HG03439 (cell line): ENCODE measurements around the gene HHAT.

Source experiments
- ATAC-seq: cut with Tn5 transposase; IDR thresholded peaks from one replicate; pipeline ENCODE4 v1.9.1; 2021; ENCODE audit warnings: mild to moderate bottlenecking, moderate library complexity; ENCODE audit not compliant: unreplicated experiment

Gene HHAT

DNA sequence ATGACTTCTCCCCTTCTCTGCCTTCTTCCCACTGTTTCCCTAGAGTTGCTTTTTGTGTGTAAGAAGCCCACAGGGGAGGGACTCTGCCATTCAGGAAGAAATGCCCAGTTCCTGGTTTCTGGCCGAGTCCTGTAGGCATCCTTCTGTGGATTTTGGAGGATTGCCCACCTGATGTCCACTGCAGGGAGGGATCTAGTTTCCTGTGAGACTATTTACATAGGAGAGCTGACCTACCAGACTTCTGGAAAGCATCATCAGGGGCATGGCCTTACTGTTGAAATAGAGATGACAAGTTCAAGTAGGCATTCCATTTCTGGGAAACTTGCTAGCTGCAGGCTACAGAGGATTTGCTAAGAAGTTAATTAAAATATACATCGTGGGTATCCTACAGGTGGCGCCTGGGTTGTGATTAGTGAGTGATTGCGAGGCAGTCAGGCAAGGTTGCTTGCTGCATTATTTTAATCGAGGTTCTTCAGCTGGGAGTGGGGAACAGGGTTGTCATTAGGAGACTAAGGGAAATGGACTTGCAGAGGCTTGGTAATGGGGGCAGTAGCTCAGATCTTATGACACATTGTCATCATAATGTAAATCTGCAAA is 148.7 kb downstream of the HHAT start:
- no peak for ATAC-seq

DNA sequence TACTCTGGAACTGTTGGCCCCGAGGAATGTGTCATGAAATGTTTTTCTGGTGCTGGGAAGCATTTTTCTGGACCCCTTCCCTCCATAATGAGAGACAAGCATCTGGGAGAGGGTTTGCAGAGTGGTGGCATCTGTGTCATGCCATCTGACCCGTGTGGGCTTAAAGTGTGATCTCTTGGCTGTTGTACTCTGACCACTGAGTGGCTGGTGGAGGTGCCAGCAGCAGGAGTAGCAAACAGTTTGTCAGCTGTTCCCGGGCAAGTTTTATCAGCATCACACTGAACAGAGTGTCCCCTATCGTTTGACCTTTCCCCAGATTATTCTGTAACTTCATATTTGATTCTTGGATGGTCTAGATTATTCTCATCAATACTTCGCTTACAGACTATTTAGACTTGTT is 150.1 kb downstream of the HHAT start:
- no peak for ATAC-seq

DNA sequence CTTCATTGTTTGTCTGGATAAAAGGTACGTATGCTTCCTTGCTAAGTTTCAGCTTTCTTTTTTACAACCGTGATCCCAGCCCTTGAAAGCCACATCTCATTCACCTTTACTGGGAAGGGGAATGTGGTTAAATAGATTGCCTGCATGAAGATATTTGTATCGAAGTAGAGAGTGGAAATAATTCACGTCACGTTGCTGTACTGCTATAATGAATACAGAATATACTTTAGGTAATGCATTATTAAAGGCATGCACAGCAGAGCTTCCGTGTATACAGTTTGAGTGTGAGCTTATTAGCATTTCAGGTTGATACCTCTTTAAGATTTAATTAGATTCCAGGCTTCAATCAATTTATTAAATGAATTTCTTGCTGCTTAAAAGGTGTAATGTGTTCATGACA is 153.8 kb downstream of the HHAT start:
- ATAC-seq: no peak

GRCh38 chr1:210482945-210483617 is 154.4 kb downstream of the HHAT start:
- ATAC-seq: no peak

DNA sequence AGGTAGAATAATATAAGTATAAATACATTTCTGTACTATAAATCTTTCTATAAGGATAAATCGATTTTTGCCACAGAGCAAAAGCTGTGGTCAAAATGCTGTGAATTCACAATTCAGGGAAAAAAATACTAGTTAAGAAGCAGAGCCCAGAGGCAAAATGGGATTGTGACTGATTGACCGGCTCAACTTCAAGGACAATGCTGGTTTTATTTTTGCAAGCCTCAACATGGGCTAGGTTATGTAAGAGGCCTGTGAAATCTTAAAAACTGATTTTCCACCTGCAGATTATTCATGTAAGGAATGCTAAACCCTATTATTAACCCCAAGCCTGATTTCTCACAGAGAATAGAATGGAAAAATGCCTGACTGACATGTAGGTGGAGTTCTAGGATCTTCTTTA is 155.1 kb downstream of the HHAT start:
- no peak for ATAC-seq

- no peak for ATAC-seq
Measured at GRCh38 chr1:210487021-210487420, 158.3 kb downstream of the HHAT start.

DNA sequence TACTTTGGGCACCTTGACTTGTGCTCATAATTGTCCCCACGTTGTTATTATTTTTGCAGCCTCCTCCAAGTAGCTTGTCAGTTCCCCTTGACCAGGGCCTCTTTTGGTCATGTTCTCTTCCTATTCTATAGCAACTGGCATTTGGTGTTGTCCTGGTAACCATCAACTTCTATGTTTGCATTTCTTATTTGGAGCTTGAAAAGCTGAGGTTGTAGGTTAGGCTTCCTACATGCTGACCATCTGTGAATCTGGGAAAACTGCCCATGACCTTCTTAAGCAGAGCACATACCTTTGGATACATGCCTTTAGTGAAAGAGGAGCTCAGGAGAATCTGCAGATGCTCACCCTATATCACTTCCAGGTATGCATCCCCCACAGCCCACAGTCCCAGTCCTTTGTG is 160.8 kb downstream of the HHAT start:
- no peak for ATAC-seq

GRCh38 chr1:210490781-210491180 is 162.1 kb downstream of the HHAT start:
- ATAC-seq: no peak

DNA sequence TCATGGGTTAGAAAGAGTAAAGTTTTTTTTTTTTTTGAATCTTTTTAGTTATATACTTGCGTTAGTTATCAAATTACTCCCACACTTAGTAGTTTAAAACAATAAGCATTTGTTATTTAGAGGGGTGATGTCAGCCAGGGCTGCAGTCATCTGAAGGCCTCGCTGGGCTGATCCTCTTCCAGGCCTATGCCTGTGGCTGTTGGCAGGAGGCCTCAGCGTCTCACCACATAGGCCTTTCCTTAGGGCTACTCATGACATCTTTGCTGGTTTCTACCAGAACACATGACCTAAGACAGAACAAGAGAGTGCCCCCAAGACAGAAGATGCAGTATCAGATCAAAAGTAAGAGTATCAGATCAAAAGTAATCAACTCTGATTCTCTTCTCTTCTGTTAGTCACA is 167.4 kb downstream of the HHAT start:
- no peak for ATAC-seq

DNA sequence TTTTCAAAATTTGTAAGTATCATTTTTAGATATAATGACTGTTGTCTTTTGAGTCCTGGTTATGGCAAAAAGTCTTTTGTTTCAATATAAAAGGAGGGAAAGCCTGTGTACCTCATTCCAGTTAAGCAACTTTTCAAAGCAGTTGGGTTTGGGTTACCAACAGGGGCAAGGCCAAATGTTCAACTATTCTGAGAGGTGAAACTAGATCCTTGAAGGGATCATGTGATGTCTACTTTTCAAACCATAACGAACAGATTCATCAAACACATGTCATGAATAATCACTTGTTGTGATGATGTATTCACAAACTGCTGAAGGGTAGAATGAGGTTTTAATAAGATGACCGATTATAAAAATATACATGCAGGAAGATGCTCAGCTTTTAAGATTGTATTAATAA is 171.3 kb downstream of the HHAT start:
- no peak for ATAC-seq

DNA sequence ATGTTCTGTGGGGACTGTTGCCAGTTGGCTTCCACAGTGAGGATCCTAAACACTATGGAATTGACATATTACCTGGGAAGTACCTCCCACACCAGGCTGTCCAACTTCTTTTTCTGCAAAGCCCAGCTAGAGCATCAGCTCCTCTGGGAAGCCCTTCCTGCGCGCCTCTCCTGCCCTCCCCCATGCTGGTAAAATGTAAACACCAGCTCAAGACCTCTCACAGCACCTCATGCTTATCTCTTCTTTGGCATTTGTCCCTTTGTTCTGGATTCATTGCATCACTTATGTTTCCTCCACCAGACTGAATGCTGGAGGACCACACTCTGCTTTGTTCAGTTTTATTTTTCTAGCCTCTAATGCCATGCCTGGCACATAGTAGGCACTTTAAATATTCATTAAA is 172.1 kb downstream of the HHAT start:
- ATAC-seq: no peak

GRCh38 chr1:210504286-210504685 is 175.6 kb downstream of the HHAT start:
- no peak for ATAC-seq

DNA sequence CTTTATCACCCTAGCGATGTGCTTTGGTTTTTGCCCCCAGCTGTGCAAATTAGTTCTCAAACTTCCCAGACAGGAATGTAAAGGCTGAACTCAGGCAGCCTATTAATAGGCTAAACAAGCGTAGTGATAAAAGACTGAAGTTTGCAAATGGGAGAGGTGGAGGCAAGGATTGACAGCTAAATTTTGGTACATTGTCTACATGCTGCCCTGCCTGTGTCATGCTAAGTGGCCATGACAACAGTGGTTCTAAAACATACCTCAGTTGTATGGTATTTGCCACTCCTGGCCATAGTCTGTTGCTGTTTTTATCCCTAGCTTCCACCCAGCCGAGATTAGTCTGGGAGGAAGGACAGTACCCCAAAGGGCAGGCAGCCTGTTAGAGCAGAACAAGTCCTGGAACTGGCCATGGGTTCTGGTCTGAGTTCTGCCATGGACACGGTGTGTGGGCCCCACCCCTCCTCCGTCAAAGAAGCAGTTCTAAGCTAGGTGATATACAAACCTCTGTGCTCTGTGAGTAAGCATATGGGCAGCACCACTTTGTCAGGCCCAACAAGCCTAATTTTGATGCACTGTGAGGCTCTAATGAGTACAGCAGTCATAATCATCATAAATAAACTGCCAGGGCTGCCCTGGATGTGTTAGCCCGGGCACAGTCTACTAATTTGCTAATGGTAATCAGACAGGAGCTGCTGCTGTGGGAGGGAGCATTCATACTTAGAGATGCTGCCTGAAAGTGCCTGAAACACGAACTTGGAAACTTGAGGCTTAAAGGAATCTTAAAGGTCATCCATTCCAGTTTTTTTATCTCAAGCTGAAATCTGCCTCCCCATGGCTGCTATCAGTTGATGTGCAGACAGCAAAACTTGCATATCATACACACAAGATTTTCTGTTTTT is 177.1 kb downstream of the HHAT start:
- ATAC-seq: no peak

DNA sequence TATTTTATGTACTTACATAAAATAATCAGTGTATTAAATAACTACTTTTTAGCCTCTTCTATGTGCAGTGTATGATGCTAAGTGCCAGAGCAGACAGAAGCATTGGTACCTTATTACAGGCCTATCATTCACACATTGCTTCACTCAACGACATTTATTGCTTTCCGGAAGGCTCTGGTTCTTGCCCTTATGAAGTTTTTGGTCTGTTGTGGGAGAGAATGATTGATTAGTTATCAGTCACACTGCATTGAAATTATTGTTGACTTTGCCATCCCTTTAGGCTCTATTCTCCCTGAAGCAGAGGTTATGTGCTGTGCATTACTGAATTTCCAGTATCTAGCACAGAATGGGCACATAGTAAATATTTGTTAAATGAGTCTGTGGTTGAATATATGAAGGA is 178.0 kb downstream of the HHAT start:
- ATAC-seq: no peak

GRCh38 chr1:210516092-210516656 is 187.5 kb downstream of the HHAT start:
- ATAC-seq: no peak

GRCh38 chr1:210516697-210517459 is 188.2 kb downstream of the HHAT start:
- ATAC-seq: no peak

GRCh38 chr1:210523830-210524229 is 195.1 kb downstream of the HHAT start:
- ATAC-seq: no peak

GRCh38 chr1:210525716-210526454 is 197.2 kb downstream of the HHAT start:
- ATAC-seq: no peak

DNA sequence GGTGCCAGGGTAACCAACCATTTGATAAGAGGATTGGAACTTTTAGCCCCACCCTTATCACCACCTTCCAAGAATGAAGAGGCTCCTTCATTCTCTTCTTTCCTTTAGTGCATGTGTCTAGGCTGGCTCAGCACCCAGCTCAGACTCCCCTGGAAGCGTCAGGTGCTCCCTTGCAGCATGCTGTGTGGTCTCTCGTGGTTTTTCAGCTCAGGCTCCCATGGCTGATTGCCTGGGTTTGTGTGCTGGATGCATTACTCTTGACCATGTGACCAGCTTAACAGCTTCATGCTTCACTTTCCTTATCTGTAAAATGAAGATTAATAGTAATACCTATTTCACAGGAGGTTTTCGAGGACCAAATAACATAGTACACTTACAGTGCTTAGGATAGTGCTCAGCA is 198.4 kb downstream of the HHAT start:
- no peak for ATAC-seq
